ENCODE data around the gene TEX53.

TEX53 gene

DNA sequence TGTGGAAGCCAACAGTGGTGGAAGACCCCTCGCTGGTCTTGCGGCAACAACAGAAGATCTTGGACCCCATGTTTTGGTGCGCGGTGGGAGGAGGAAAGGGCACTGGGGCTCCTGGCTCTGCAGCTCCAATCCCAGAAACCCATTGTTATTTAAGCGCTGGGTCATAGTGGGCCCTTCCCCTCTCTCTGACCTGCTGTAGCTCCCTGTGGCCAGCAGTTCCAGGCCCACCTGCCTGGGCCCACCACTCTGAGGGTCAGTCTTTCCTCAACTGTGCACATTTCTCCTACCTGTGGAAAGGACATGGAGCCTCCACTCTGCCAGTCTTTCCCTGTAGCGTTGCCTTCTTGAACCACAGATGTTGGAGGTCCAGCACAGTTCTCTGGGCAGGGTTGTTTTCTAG lies at the start of gene TEX53:
TSS of gene TEX53 (minus strand) at position 101 of the 400 bp plus-strand sequence. CDS start at position 70, 31 bp downstream.
- Histone ChIP-seq H3K9me3 (ENCODE audit: control insufficient read depth in 2 of 2, low read length in 2 of 2) (no peaks in the 10 kb centered on the region), H3K4me1 (ENCODE audit: control insufficient read depth, insufficient read depth, low read length) (peaks cover 3% of the 10 kb centered on the region), H3K4me3 (ENCODE audit: low read length in 2 of 2) (no peak within 1 kb of the TSS), H3K27me3 (ENCODE audit: control insufficient read depth in 1 of 2, insufficient read depth in 2 of 2, low read length in 2 of 2) (no peaks in the 10 kb centered on the region), H3K36me3 (ENCODE audit: control insufficient read depth in 2 of 2, insufficient read depth in 2 of 2, low read length in 2 of 2) (no peaks in the 10 kb centered on the region), H3K27ac (ENCODE audit: low read length) (no peak within 1 kb of the TSS), H3K9ac (ENCODE audit: low read length in 2 of 2) (no peak within 1 kb of the TSS)

DNA sequence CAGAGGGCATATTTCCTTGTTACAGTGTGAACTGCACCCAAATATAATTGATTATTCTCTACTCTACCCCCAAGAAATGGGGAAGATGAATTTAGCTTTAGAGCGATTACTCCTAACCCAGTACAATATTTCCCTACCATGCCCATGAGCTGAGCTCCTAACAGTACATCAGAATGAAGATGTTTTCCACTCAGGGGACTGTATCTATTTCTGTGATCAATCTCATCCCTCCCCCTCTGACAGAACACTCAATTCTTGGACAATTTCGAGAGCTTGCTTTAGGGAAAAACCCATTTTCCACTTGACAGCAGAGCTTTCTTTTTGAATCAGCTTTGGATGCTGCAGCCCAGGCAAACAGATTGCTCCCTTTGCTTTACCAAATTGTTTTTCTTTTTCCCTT lies 49.1 kb upstream of the TEX53 start:
- no peaks in the 10 kb centered on the region for H3K4me1 ChIP-seq (ENCODE audit: control insufficient read depth, insufficient read depth, low read length)
- no peak overlapping the region for H3K27ac ChIP-seq (ENCODE audit: low read length)
- no peaks in the 10 kb centered on the region for H3K36me3 ChIP-seq (ENCODE audit: control insufficient read depth in 2 of 2, insufficient read depth in 2 of 2, low read length in 2 of 2)

DNA sequence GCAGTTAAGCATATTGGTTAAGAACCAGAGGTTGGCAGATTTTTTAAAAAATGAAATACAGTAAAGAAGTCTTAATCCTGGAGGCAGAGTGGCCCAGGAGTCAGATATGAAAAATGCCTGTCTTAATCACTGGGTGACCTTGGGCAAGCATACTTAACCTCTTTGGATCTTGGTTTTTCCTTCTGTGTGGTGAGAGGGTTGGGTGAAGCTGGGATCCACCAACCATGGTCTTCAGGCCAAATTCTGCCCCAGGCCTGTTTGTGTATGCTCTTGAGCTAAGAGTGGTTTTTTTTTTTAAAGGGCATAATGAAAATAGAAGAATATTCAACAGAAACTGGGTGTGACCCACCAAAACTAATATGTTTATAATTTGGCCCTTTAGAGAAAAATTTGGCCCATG lies 44.4 kb upstream of the TEX53 start:
- Histone ChIP-seq H3K36me3 (ENCODE audit: control insufficient read depth in 2 of 2, insufficient read depth in 2 of 2, low read length in 2 of 2) (no peaks in the 10 kb centered on the region), H3K9me3 (ENCODE audit: control insufficient read depth in 2 of 2, low read length in 2 of 2) (peaks cover 0 to 3% of the 10 kb centered on the region in 2 donors), H3K27ac (ENCODE audit: low read length) (no peak overlapping the region), H3K27me3 (ENCODE audit: control insufficient read depth in 1 of 2, insufficient read depth in 2 of 2, low read length in 2 of 2) (no peaks in the 10 kb centered on the region), H3K4me1 (ENCODE audit: control insufficient read depth, insufficient read depth, low read length) (no peaks in the 10 kb centered on the region), H3K9ac (ENCODE audit: low read length in 2 of 2) (no peak overlapping the region), H3K4me3 (ENCODE audit: low read length in 2 of 2) (no peak overlapping the region)

More for the DNA sequence above, 49.1 kb upstream of the TEX53 start:
- Histone ChIP-seq H3K9me3 (ENCODE audit: control insufficient read depth in 2 of 2, low read length in 2 of 2) (no peaks in the 10 kb centered on the region), H3K4me3 (ENCODE audit: low read length in 2 of 2) (no peak overlapping the region), H3K27me3 (ENCODE audit: control insufficient read depth in 1 of 2, insufficient read depth in 2 of 2, low read length in 2 of 2) (peaks cover 0 to 6% of the 10 kb centered on the region in 2 donors), H3K9ac (ENCODE audit: low read length in 2 of 2) (no peak overlapping the region)

DNA sequence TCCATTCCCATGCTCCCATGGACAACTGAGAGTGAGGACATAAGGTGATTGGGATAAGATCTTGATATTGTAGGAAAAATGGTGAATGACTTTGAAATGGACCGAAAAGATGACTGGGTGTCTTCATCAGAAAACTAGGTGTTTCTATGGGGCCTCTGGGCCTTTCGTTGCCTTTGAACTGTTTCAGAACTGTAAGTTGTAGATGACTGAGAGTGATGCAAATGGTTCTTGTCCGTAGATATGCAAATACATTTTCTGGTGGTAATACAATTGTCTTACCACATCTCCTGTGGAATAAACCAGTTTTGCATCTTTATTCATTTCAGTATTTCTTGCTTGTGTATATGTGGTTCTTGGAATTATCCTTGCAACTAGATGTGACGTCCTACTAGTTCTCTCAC lies 40.3 kb upstream of the TEX53 start:
- H3K9me3 ChIP-seq (ENCODE audit: control insufficient read depth in 2 of 2, low read length in 2 of 2) = peaks cover 0 to 3% of the 10 kb centered on the region in 2 donors
- H3K4me1 ChIP-seq (ENCODE audit: control insufficient read depth, insufficient read depth, low read length) = no peaks in the 10 kb centered on the region
- no peak overlapping the region for H3K27ac ChIP-seq (ENCODE audit: low read length)
- H3K4me3 ChIP-seq (ENCODE audit: low read length in 2 of 2) = no peak overlapping the region
- H3K9ac ChIP-seq (ENCODE audit: low read length in 2 of 2) = no peak overlapping the region
- no peaks in the 10 kb centered on the region for H3K36me3 ChIP-seq (ENCODE audit: control insufficient read depth in 2 of 2, insufficient read depth in 2 of 2, low read length in 2 of 2)
- no peaks in the 10 kb centered on the region for H3K27me3 ChIP-seq (ENCODE audit: control insufficient read depth in 1 of 2, insufficient read depth in 2 of 2, low read length in 2 of 2)

DNA sequence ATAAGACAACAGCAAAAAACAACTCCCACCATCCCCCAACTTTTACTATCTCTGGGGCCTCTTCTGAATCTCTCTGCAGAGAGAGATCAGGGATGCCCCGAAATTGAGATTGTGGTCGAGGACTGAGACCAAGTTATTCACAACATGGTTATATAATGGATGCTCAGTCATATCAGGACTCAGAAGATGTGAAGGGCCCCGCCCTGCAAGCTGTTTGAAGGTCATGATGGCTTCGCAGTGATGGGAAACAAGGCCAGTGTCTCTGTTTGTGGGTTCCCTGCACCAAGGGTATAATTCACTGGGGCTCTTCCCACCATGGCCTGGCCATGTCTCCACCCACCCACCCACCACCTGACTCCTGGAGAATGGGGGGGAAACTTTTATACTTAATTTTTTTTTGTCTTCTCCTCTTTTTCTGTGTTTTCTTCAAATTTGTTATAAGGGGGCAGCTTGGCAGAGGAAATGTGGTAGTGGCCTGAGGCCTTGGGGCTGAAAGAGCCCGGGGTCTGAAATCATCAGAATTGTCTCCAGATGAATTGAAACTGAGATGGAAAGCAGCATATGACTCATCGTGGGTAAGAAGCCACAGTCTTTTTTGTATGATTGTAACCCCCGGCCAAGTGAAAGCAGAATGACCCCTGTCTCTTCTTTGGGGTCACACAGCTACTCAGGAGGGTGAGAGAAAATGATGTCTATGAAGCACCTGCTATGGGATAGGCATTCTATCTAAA lies 39.4 kb upstream of the TEX53 start:
- Histone ChIP-seq H3K4me3 (ENCODE audit: low read length in 2 of 2) (no peak overlapping the region), H3K9ac (ENCODE audit: low read length in 2 of 2) (no peak overlapping the region), H3K36me3 (ENCODE audit: control insufficient read depth in 2 of 2, insufficient read depth in 2 of 2, low read length in 2 of 2) (no peaks in the 10 kb centered on the region), H3K27ac (ENCODE audit: low read length) (no peak overlapping the region), H3K27me3 (ENCODE audit: control insufficient read depth in 1 of 2, insufficient read depth in 2 of 2, low read length in 2 of 2) (no peaks in the 10 kb centered on the region), H3K9me3 (ENCODE audit: control insufficient read depth in 2 of 2, low read length in 2 of 2) (peaks cover 0 to 3% of the 10 kb centered on the region in 2 donors), H3K4me1 (ENCODE audit: control insufficient read depth, insufficient read depth, low read length) (no peaks in the 10 kb centered on the region)

DNA sequence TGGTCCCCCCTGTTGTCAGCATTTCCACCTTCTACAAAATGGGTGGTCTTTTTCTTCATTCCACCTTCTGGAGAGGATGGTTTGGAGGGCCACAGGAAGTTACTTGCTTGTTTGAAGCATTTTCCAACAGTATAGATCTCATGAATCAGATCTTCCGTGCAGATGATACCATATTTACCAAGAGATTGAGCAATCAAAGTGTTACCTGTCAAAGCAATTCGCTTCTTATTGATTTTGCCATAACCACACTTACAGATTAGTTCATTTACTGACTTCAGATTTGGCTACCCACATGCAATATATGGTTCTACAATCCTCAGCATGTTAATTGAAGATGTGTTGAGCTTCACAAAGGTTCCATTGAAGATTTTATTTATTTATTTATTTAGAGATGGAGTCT lies 38.3 kb upstream of the TEX53 start:
- Histone ChIP-seq H3K9me3 (ENCODE audit: control insufficient read depth in 2 of 2, low read length in 2 of 2) (peaks cover 0 to 3% of the 10 kb centered on the region in 2 donors), H3K27me3 (ENCODE audit: control insufficient read depth in 1 of 2, insufficient read depth in 2 of 2, low read length in 2 of 2) (no peaks in the 10 kb centered on the region), H3K27ac (ENCODE audit: low read length) (no peak overlapping the region), H3K4me1 (ENCODE audit: control insufficient read depth, insufficient read depth, low read length) (no peaks in the 10 kb centered on the region), H3K4me3 (ENCODE audit: low read length in 2 of 2) (no peak overlapping the region), H3K9ac (ENCODE audit: low read length in 2 of 2) (no peak overlapping the region), H3K36me3 (ENCODE audit: control insufficient read depth in 2 of 2, insufficient read depth in 2 of 2, low read length in 2 of 2) (no peaks in the 10 kb centered on the region)

DNA sequence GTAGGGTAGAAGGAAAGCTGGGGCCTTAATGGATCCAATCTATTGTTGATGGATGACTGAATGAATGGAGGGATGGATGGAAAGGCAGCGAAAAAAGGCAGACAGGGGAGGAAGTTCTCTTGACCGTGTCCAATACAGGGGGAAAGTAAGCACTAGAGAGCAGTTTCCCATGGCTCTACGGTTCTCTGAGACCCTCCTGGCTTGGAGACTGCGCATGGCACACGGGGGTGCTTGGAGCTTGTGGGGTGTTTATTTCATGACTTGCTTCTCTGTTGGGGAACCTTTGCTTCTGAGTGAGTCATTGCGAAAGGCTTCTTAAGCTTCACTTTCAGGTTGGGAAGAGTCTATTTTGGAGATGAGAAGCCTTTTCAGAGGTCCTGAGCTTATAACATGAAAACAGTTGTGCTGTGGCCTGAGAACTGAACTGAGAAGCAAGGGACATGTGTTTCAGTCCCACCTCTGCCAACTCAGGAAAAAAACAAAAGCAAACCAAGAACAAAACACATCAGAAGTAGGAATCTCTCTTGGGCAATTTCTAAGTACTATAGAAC lies 37.2 kb upstream of the TEX53 start:
- Histone ChIP-seq H3K27me3 (ENCODE audit: control insufficient read depth in 1 of 2, insufficient read depth in 2 of 2, low read length in 2 of 2) (no peaks in the 10 kb centered on the region), H3K9ac (ENCODE audit: low read length in 2 of 2) (no peak overlapping the region), H3K4me3 (ENCODE audit: low read length in 2 of 2) (no peak overlapping the region), H3K9me3 (ENCODE audit: control insufficient read depth in 2 of 2, low read length in 2 of 2) (no peaks in the 10 kb centered on the region), H3K36me3 (ENCODE audit: control insufficient read depth in 2 of 2, insufficient read depth in 2 of 2, low read length in 2 of 2) (no peaks in the 10 kb centered on the region), H3K27ac (ENCODE audit: low read length) (no peak overlapping the region), H3K4me1 (ENCODE audit: control insufficient read depth, insufficient read depth, low read length) (no peaks in the 10 kb centered on the region)

DNA sequence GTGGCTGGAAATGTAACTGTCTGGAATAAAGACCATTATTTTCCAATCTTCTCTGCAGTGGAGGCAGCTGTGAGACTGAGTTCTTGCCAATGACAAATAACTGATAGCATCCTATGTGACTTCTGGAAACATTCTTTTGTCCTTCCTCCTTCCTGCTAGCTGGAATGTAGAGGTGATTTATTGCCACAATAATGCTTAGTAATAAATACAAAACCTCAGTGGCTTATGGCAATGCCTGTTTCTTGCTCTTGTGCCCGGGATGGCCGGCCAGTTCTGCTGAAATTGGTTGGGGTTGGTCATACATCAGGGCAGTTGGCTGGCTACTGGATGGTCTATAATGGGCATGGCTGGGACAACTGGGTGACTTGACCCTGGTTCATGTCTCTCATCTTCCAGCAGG lies 36.5 kb upstream of the TEX53 start:
- no peak overlapping the region for H3K27ac ChIP-seq (ENCODE audit: low read length)
- no peaks in the 10 kb centered on the region for H3K27me3 ChIP-seq (ENCODE audit: control insufficient read depth in 1 of 2, insufficient read depth in 2 of 2, low read length in 2 of 2)
- H3K4me3 ChIP-seq (ENCODE audit: low read length in 2 of 2) = no peak overlapping the region
- H3K9me3 ChIP-seq (ENCODE audit: control insufficient read depth in 2 of 2, low read length in 2 of 2) = no peaks in the 10 kb centered on the region
- no peaks in the 10 kb centered on the region for H3K4me1 ChIP-seq (ENCODE audit: control insufficient read depth, insufficient read depth, low read length)
- no peaks in the 10 kb centered on the region for H3K36me3 ChIP-seq (ENCODE audit: control insufficient read depth in 2 of 2, insufficient read depth in 2 of 2, low read length in 2 of 2)
- no peak overlapping the region for H3K9ac ChIP-seq (ENCODE audit: low read length in 2 of 2)

DNA sequence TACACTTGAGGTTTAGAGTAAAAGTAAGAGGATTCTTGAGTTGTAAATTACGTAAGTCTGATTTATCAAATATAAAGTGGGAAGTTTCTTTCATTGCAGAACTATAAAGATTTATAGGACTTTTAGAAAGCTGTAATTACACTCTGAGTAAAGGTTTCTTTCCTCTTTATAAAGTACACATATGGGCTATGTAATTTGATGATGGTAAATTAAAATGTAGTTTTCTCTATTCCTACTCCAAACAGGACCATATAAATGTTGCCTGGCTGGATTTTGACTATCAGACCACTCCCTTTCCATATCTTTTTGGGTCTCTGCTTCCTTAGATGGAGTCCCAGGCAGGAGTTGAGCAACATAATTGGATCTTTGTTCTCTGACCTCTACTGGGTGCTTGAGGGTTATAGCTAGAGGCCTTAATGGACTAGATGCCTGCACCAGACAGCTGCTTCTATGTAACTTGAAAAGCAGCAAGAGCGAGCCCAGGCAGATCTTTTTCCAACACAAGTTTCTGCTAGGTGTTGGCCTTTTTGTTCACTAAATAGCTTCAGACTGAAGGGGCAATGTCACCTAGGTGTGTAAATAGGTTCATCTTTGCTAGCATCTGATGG lies 35.7 kb upstream of the TEX53 start:
- Histone ChIP-seq H3K36me3 (ENCODE audit: control insufficient read depth in 2 of 2, insufficient read depth in 2 of 2, low read length in 2 of 2) (no peaks in the 10 kb centered on the region), H3K27me3 (ENCODE audit: control insufficient read depth in 1 of 2, insufficient read depth in 2 of 2, low read length in 2 of 2) (no peaks in the 10 kb centered on the region), H3K4me1 (ENCODE audit: control insufficient read depth, insufficient read depth, low read length) (no peaks in the 10 kb centered on the region), H3K9ac (ENCODE audit: low read length in 2 of 2) (no peak overlapping the region), H3K9me3 (ENCODE audit: control insufficient read depth in 2 of 2, low read length in 2 of 2) (no peaks in the 10 kb centered on the region), H3K4me3 (ENCODE audit: low read length in 2 of 2) (no peak overlapping the region), H3K27ac (ENCODE audit: low read length) (no peak overlapping the region)

DNA sequence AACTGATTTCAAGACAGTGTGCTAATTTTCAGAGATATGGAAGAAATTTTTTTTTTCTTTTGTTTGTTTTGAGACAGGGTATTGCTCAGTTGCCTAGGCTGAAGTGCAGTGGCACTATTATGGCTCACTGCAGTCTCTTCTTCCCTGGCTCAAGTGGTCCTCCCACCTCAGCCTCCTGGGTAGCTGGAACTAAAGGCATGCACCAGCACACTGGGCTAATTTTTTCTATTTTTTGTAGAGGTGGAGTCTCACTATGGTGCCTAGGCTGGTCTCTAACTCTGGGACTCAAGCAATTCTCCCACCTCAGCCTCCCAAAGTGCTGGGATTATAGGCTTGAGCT lies 34.3 kb upstream of the TEX53 start:
- no peak overlapping the region for H3K27ac ChIP-seq (ENCODE audit: low read length)
- no peaks in the 10 kb centered on the region for H3K36me3 ChIP-seq (ENCODE audit: control insufficient read depth in 2 of 2, insufficient read depth in 2 of 2, low read length in 2 of 2)
- H3K4me3 ChIP-seq (ENCODE audit: low read length in 2 of 2) = no peak overlapping the region
- H3K9me3 ChIP-seq (ENCODE audit: control insufficient read depth in 2 of 2, low read length in 2 of 2) = no peaks in the 10 kb centered on the region
- H3K4me1 ChIP-seq (ENCODE audit: control insufficient read depth, insufficient read depth, low read length) = no peaks in the 10 kb centered on the region
- H3K9ac ChIP-seq (ENCODE audit: low read length in 2 of 2) = no peak overlapping the region
- no peaks in the 10 kb centered on the region for H3K27me3 ChIP-seq (ENCODE audit: control insufficient read depth in 1 of 2, insufficient read depth in 2 of 2, low read length in 2 of 2)
